Psoas muscle (tissue), 8 donors: ENCODE data around the gene BSG. TPM values are rescaled to one million over a fixed set of nuclear protein-coding genes. Genes with fewer than 3 reads are reported as not detected.
A peak's percentile ranks its signal among the peaks of the same experiment; 100 is the strongest.

Experiments
- ATAC-seq, 4 donors: fragments of 200-7000 bp; cut with Tn5 transposase; one replicate each; pipeline ENCODE4 v1.9.1; 2020; ENCODE audit warnings: moderate library complexity in 3 of 4, mild to moderate bottlenecking in 2 of 4
- DNase-seq, 2 donors: peaks; one replicate each; pipeline ENCODE4 v3.0.0-alpha.2; 2020
- H3K27ac ChIP-seq: fragments of 200-600 bp; one replicate; pipeline ENCODE4 v1.8.0; 2022
- H3K27me3 ChIP-seq, 3 donors: fragments of 200-600 bp in 1 of 3; one replicate each; pipeline versions ENCODE4 v1.6.1 to v1.8.0; 2013 to 2022; ENCODE audit warnings: low read length in 2 of 3, mild to moderate bottlenecking in 2 of 3, moderate library complexity in 1 of 3; ENCODE audit not compliant: insufficient read depth in 3 of 3
- H3K36me3 ChIP-seq, 2 donors: fragments of 200-600 bp in 1 of 2; one replicate each; pipeline versions ENCODE4 v1.6.1 to v1.8.0; 2013 to 2022; ENCODE audit warnings: low read depth in 1 of 2, mild to moderate bottlenecking in 1 of 2, moderate library complexity in 1 of 2; ENCODE audit not compliant: insufficient read depth in 1 of 2
- H3K4me1 ChIP-seq: fragments of 200-600 bp; one replicate; pipeline ENCODE4 v1.8.0; 2022
- H3K4me3 ChIP-seq: fragments of 200-600 bp; one replicate; pipeline ENCODE4 v1.8.0; 2022; ENCODE audit warnings: mild to moderate bottlenecking
- H3K9me3 ChIP-seq: fragments of 200-600 bp; one replicate; pipeline ENCODE4 v1.8.0; 2022
- CTCF ChIP-seq: fragments of 200-600 bp; IDR thresholded peaks from one replicate; pipeline ENCODE4 v1.8.0; 2022; ENCODE audit warnings: antibody characterized with exemption
- WGBS, 3 donors: extraction: QIAGEN DNeasy Blood & Tissue Kit; methylation state at CpG; one replicate each; pipeline versions ENCODE4 v1.1.6 to v1.1.7; 2013; 5-methylcytosine and 5-hydroxymethylcytosine counted together
- intact Hi-C, 2 donors: fragments of 100-400 bp; cut with DNase I; formaldehyde crosslinking; loops; one replicate each; pipeline versions ENCODE4 v1.11.0 to v1.14.2; 2022
- polyA plus RNA-seq, 3 donors: library from polyadenylated mRNA; stranded (reverse); fragments of 200-250 nt; gene quantifications; one replicate each; pipeline ENCODE4 v1.2.3, GENCODE V29; 2013
- total RNA-seq, 4 donors: library from RNA; stranded (reverse); fragmentation: NEBNext Ultra II Directional in 2 of 4; extraction: Animal tissue kit (Norgen Biotek cat#: 25700) in 2 of 4; gene quantifications; one replicate each; pipeline versions ENCODE4 v1.2.1 to v1.2.4, GENCODE V29; 2021 to 2023
- donor health status: healthy with polysubstance abuse.
- donor health status: DM: no; HTN: no; CAD: no; lungs with moderate emphysema.
- donor health status: Bipolar disorder and iron deficiency.
- donor health status: healthy.
- donor health status: DM: yes; HTN: yes; CAD: no.
- donor health status: DM: no; HTN: no; CAD: no.
- donor health status: DM: no; HTN: no; CAD: no.
- donor health status: DM: yes; HTN: yes; CAD: no.

Gene BSG
- total and polyA plus RNA-seq, 7 donors: 172 to 381 (median 299) TPM

GRCh38 chr19:591099-591958 lies 18.9 kb downstream of the BSG start:
- intact Hi-C loops: loop anchor here in 1 of 2 donors (5.0 kb wide), 1 partner anchor 36 kb away; no protein-coding TSS in a partner anchor
- DNase-seq: no peak
- no peaks in the 10 kb centered on the region for H3K4me1 ChIP-seq
- no peaks in the 10 kb centered on the region for H3K36me3 ChIP-seq
- no peak overlapping the region for H3K27ac ChIP-seq
- TF ChIP-seq CTCF: no peak
- peaks cover 0 to 57% (median 22%) of the 10 kb centered on the region in 3 donors for H3K27me3 ChIP-seq
- WGBS, 3 donors: 26 to 32% (median 32%) methylated on average over 68 to 75 of the region's 75 CpGs
- no peaks in the 10 kb centered on the region for H3K9me3 ChIP-seq
- ATAC-seq: peak; percentile 47 to 69 (median 60)
- H3K4me3 ChIP-seq: no peak overlapping the region

- Histone ChIP-seq H3K27ac (no peak overlapping the region), H3K4me1 (no peaks in the 10 kb centered on the region), H3K27me3 (peaks cover 0 to 63% (median 24%) of the 10 kb centered on the region in 3 donors), H3K36me3 (no peaks in the 10 kb centered on the region), H3K9me3 (no peaks in the 10 kb centered on the region), H3K4me3 (no peak overlapping the region)
- 68 to 79% (median 76%) methylated on average over 15 to 19 of the region's 19 CpGs for WGBS, 3 donors
- DNase-seq (no peak), ATAC-seq (no peak)
- intact Hi-C loops: loop anchor here in 1 of 2 donors (5.0 kb wide), 1 partner anchor 35 kb away; no protein-coding TSS in a partner anchor
- TF ChIP-seq CTCF: no peak
Observed at GRCh38 chr19:592101-592500, 19.7 kb downstream of the BSG start.

GRCh38 chr19:593055-593454 lies 20.7 kb downstream of the BSG start:
- H3K27me3 ChIP-seq: peaks cover 0 to 60% (median 26%) of the 10 kb centered on the region in 3 donors
- WGBS, 3 donors: 68 to 74% (median 73%) methylated on average over 15 to 18 of the region's 18 CpGs
- no peaks in the 10 kb centered on the region for H3K4me1 ChIP-seq
- ATAC-seq: no peak
- TF ChIP-seq CTCF: no peak
- intact Hi-C loops: loop anchor here in 1 of 2 donors (5.0 kb wide), 1 partner anchor 34 kb away; no protein-coding TSS in a partner anchor
- DNase-seq: no peak
- H3K4me3 ChIP-seq: no peak overlapping the region
- H3K36me3 ChIP-seq: no peaks in the 10 kb centered on the region
- H3K9me3 ChIP-seq: no peaks in the 10 kb centered on the region
- H3K27ac ChIP-seq: no peak overlapping the region

GRCh38 chr19:593505-593904 lies 21.1 kb downstream of the BSG start:
- peaks cover 0 to 55% (median 24%) of the 10 kb centered on the region in 3 donors for H3K27me3 ChIP-seq
- no peak overlapping the region for H3K4me3 ChIP-seq

More at GRCh38 chr19:593505-593904, 21.1 kb downstream of the BSG start:
- H3K36me3 ChIP-seq: no peaks in the 10 kb centered on the region
- intact Hi-C loops: loop anchor here in 1 of 2 donors (5.0 kb wide), 1 partner anchor 34 kb away; no protein-coding TSS in a partner anchor
- H3K9me3 ChIP-seq: no peaks in the 10 kb centered on the region
- H3K27ac ChIP-seq: no peak overlapping the region
- DNase-seq (no peak), ATAC-seq (no peak)
- H3K4me1 ChIP-seq: no peaks in the 10 kb centered on the region
- 45 to 58% (median 53%) methylated on average over 9 of the region's 9 CpGs for WGBS, 3 donors
- no peak for TF ChIP-seq CTCF
